HepG2 (cell line): ENCODE measurements around the gene CCDC148. TPM values are rescaled to one million over a fixed set of nuclear protein-coding genes. Genes with fewer than 3 reads are reported as not detected.

Experiments
- ATAC-seq: fragments of 200-7000 bp; cut with Tn5 transposase; 3 replicates; pipeline ENCODE4 v1.9.1; 2020; ENCODE audit warnings: mild to moderate bottlenecking, moderate library complexity
- BruUV-seq: library from RNA; stranded (reverse); fragments of 400-500 nt; replicated peaks from 2 replicates; lab custom pipeline; 2021; lab: Mats Ljungman, UMichigan
- CTCF ChIA-PET: fragments of 300-600 bp; formaldehyde crosslinking; extraction: SDS; loops from one replicate; lab custom pipeline; 2021; ENCODE audit warnings: low total read pairs, inconsistent platforms, low intra/inter-chr PET ratio; lab: Yijun Ruan, JAX
- POLR2A ChIA-PET: fragments of 350-600 bp; sonication (Branson Sonifier 250); formaldehyde crosslinking; loops from one replicate; lab custom pipeline; 2020; ENCODE audit warnings: antibody characterized with exemption, inconsistent platforms; lab: Yijun Ruan, JAX
- DNase-seq: peaks from one replicate; pipeline ENCODE4 v3.0.0-alpha.2; 2015; ENCODE audit warnings: low spot score
- FAIRE-seq: peaks from 3 replicates; lab custom pipeline; 2011; peaks lifted over from hg19 to GRCh38; lab: Jason Lieb, UNC
- H2AFZ ChIP-seq: one replicate; pipeline ENCODE4 v1.6.1; 2011; ENCODE audit warnings: low read length, inconsistent platforms
- H3K27ac ChIP-seq: fragments of 300-600 bp; 3 replicates; pipeline ENCODE4 v1.8.0; 2011; ENCODE audit warnings: mixed run types, mild to moderate bottlenecking, mixed read lengths, low read length, inconsistent platforms; ENCODE audit not compliant: insufficient read depth; ENCODE audit errors: extremely low read length
- H3K27me3 ChIP-seq, 2 experiments: fragments of 200-600 bp in 1 of 2; 2 replicates in 1 of 2; 3 replicates in 1 of 2; pipeline versions ENCODE4 v1.6.0 to v1.8.0; 2011; ENCODE audit warnings: low read length in 2 of 2, mild to moderate bottlenecking in 2 of 2, moderate library complexity in 2 of 2, inconsistent platforms in 1 of 2; ENCODE audit not compliant: insufficient read depth in 2 of 2, control insufficient read depth in 1 of 2
- H3K36me3 ChIP-seq, 2 experiments: fragments of 200-600 bp in 1 of 2; replicated peaks in 1 of 2; 2 replicates in 1 of 2; 3 replicates in 1 of 2; pipeline versions ENCODE4 v1.5.1 to v1.8.0; 2011; ENCODE audit warnings: low read length in 2 of 2, inconsistent platforms in 1 of 2; ENCODE audit not compliant: insufficient read depth in 2 of 2, control insufficient read depth in 1 of 2
- H3K4me1 ChIP-seq: 2 replicates; pipeline ENCODE4 v1.5.1; 2012; ENCODE audit warnings: low read length, inconsistent platforms; ENCODE audit not compliant: insufficient read depth
- H3K4me2 ChIP-seq: 2 replicates; pipeline ENCODE4 v1.6.0; 2011; ENCODE audit warnings: low read depth, low read length, inconsistent platforms
- H3K4me3 ChIP-seq, 3 experiments: fragments of 200-600 bp in 1 of 3; sonication (generic), shearing (Covaris generic) in 1 of 3; replicated peaks in 1 of 3; 2 replicates each; pipeline ENCODE4 v1.5.1; 2011 to 2016; ENCODE audit warnings: low read length in 3 of 3, inconsistent platforms in 2 of 3, low read depth in 2 of 3, mild to moderate bottlenecking in 2 of 3, control low read depth in 1 of 3, mixed read lengths in 1 of 3; ENCODE audit not compliant: insufficient read depth in 1 of 3
- H3K79me2 ChIP-seq: one replicate; pipeline ENCODE4 v1.6.1; 2011; ENCODE audit warnings: low read length, inconsistent platforms; ENCODE audit not compliant: insufficient read depth
- H3K9ac ChIP-seq: 2 replicates; pipeline ENCODE4 v1.6.0; 2011; ENCODE audit warnings: mild to moderate bottlenecking, low read depth, low read length, inconsistent platforms; ENCODE audit not compliant: insufficient read depth
- H3K9me3 ChIP-seq: 2 replicates; pipeline ENCODE4 v1.5.1; 2012; ENCODE audit warnings: mild to moderate bottlenecking, low read length
- H4K20me1 ChIP-seq: 2 replicates; pipeline ENCODE4 v1.6.0; 2011; ENCODE audit warnings: inconsistent platforms, mild to moderate bottlenecking, low read length, moderate library complexity; ENCODE audit not compliant: insufficient read depth
- ATRX ChIP-seq: sonication (generic); formaldehyde crosslinking; IDR thresholded peaks from 2 replicates; pipeline ENCODE4 v1.4.0; 2020; ENCODE audit warnings: missing genetic modification reagents, borderline replicate concordance
- CREM ChIP-seq, 2 experiments: sonication (generic) in 1 of 2; formaldehyde crosslinking in 1 of 2; IDR thresholded peaks; 2 replicates each; pipeline versions ENCODE4 v1.4.0 to v1.6.1; 2016 to 2020; ENCODE audit warnings: antibody characterized with exemption in 1 of 2, mild to moderate bottlenecking in 1 of 2, missing genetic modification reagents in 1 of 2
- DNMT1 ChIP-seq: sonication (generic); formaldehyde crosslinking; IDR thresholded peaks from 2 replicates; pipeline ENCODE4 v1.5.1; 2020; ENCODE audit warnings: mild to moderate bottlenecking, missing genetic modification reagents
- E2F2 ChIP-seq: sonication (generic); formaldehyde crosslinking; IDR thresholded peaks from 2 replicates; pipeline ENCODE4 v1.4.0; 2020; ENCODE audit warnings: missing genetic modification reagents, borderline replicate concordance
- HOXA5 ChIP-seq: sonication (generic); formaldehyde crosslinking; IDR thresholded peaks from 2 replicates; pipeline ENCODE4 v1.4.0; 2020; ENCODE audit warnings: missing genetic modification reagents
- JUNB ChIP-seq: sonication (generic); formaldehyde crosslinking; IDR thresholded peaks from 2 replicates; pipeline ENCODE4 v1.8.0; 2022; ENCODE audit warnings: missing genetic modification reagents, mild to moderate bottlenecking, borderline replicate concordance
- MEF2D ChIP-seq: sonication (generic); formaldehyde crosslinking; IDR thresholded peaks from 2 replicates; pipeline ENCODE4 v1.5.1; 2020; ENCODE audit warnings: mild to moderate bottlenecking, missing genetic modification reagents
- MXI1 ChIP-seq: IDR thresholded peaks from 3 replicates; pipeline ENCODE4 v1.6.1; 2012; ENCODE audit warnings: low read depth, low read length, inconsistent platforms, borderline replicate concordance
- NFYC ChIP-seq: IDR thresholded peaks from 2 replicates; pipeline ENCODE4 v1.6.1; 2016; ENCODE audit warnings: missing genetic modification reagents, missing compliant biosample characterization
- RAD51 ChIP-seq: fragments of 450-650 bp; IDR thresholded peaks from 2 replicates; pipeline ENCODE4 v1.6.1; 2016; ENCODE audit warnings: borderline replicate concordance
- RBM22 ChIP-seq: fragments of 200-400 bp; formaldehyde crosslinking; optimal IDR thresholded peaks from 2 replicates; pipeline ENCODE3; 2017; ENCODE audit warnings: mild to moderate bottlenecking, low read length, moderate library complexity
- SNAPC2 ChIP-seq: sonication (generic); formaldehyde crosslinking; IDR thresholded peaks from 2 replicates; pipeline ENCODE4 v1.8.1; 2022; ENCODE audit warnings: mild to moderate bottlenecking, missing genetic modification reagents
- TEAD2 ChIP-seq: sonication (generic); formaldehyde crosslinking; IDR thresholded peaks from 2 replicates; pipeline ENCODE4 v1.9.0; 2021; ENCODE audit warnings: missing genetic modification reagents
- ZBTB25 ChIP-seq: IDR thresholded peaks from 2 replicates; pipeline ENCODE4 v1.6.1; 2018; ENCODE audit warnings: missing genetic modification reagents
- ZKSCAN5 ChIP-seq: sonication (generic); formaldehyde crosslinking; IDR thresholded peaks from 2 replicates; pipeline ENCODE4 v1.5.1; 2020; ENCODE audit warnings: mild to moderate bottlenecking, missing genetic modification reagents
- ZNF101 ChIP-seq: sonication (generic); formaldehyde crosslinking; IDR thresholded peaks from 2 replicates; pipeline ENCODE4 v1.4.0; 2020; ENCODE audit warnings: mild to moderate bottlenecking, low read depth, missing genetic modification reagents, borderline replicate concordance
- ZNF589 ChIP-seq: sonication (generic); formaldehyde crosslinking; conservative IDR thresholded peaks from 2 replicates; pipeline ENCODE4 v1.8.0; 2022; ENCODE audit warnings: mild to moderate bottlenecking, moderate library complexity, missing genetic modification reagents
- ZNF652 ChIP-seq: IDR thresholded peaks from 2 replicates; pipeline ENCODE4 v1.6.1; 2016; ENCODE audit warnings: low read depth, borderline replicate concordance
- WGBS: methylation state at CpG from one replicate; pipeline ENCODE4 v1.1.6; 2017; ENCODE audit warnings: low lambda C conversion rate; 5-methylcytosine and 5-hydroxymethylcytosine counted together
- in situ Hi-C: cut with HindIII; loops from 2 replicates; pipeline ENCODE4 v1.10.0; 2017; ENCODE audit warnings: low pct_unique_long_range_greater_than_20kb; ENCODE audit not compliant: extremely low pct_ligation_motif_present
- intact Hi-C: fragments of 100-400 bp; cut with micrococcal nuclease; formaldehyde crosslinking; loops from one replicate; pipeline ENCODE4 v1.10.0; 2022; ENCODE audit not compliant: unreplicated experiment
- polyA plus RNA-seq, 8 experiments: library from polyadenylated mRNA; depleted of rRNA in 3 of 8; stranded (reverse) in 7 of 8; unstranded in 1 of 8; fragments of >200 nt; fragmentation: Illumina TruSeq in 4 of 8; extraction: Trizol in 4 of 8; gene quantifications; 2 replicates each; pipeline versions ENCODE4 v1.2.1 to v1.2.3, GENCODE V29; 2011 to 2016; ENCODE audit warnings: low read depth in 4 of 8, missing spikeins in 1 of 8, mixed read lengths in 1 of 8; ENCODE audit not compliant: insufficient read depth in 1 of 8
- total RNA-seq, 5 experiments: library from RNA; depleted of rRNA; stranded (reverse); fragments of >200 nt; fragmentation: Illumina TruSeq; extraction: Trizol; gene quantifications; 2 replicates each; pipeline ENCODE4 v1.2.3, GENCODE V29; 2016; ENCODE audit warnings: low read depth in 1 of 5

CCDC148 gene
- total and polyA plus RNA-seq, 2 of the 13 experiments (the other 11 are each of a cell fraction or from before 2014, with no cell fraction given) = 0.30 to 0.49 TPM

GRCh38 chr2:158489366-158490112 is 33.0 kb upstream of the CCDC148 start:
- POLR2A ChIA-PET = no interaction called here
- ATAC-seq (no peak), DNase-seq (no peak)
- intact Hi-C loops = no loop called here
- H4K20me1 ChIP-seq = peaks cover 44% of the 10 kb centered on the region
- H3K36me3 ChIP-seq = peaks cover 1 to 3% of the 10 kb centered on the region in 2 experiments; a peak in 3 of 5 replicates
- no peaks in the 10 kb centered on the region for H3K4me1 ChIP-seq
- WGBS = 85% methylated on average over 6 of the region's 6 CpGs
- no TSS peak for BruUV-seq
- TF ChIP-seq ZNF101 (CRISPR knock-in tag) (no peak), TEAD2 (CRISPR knock-in tag) (no peak), ZBTB25 (no peak), ATRX (no peak), DNMT1 (CRISPR knock-in tag) (no peak), SNAPC2 (CRISPR knock-in tag) (no peak), NFYC (no peak), JUNB (CRISPR knock-in tag) (no peak), ZKSCAN5 (no peak), E2F2 (CRISPR knock-in tag) (no peak), ZNF589 (CRISPR knock-in tag) (no peak), CREM (IDR thresholded peaks at IDR 0.05) (no peak), CREM (CRISPR knock-in tag; IDR thresholded peaks at IDR 0.05) (no peak), RAD51 (no peak), ZNF652 (CRISPR knock-in tag) (peak; percentile 85), HOXA5 (CRISPR knock-in tag) (no peak), MXI1 (no peak), RBM22 (peak; percentile 36), MEF2D (CRISPR knock-in tag) (no peak)
- TF ChIP-seq, all 625 proteins: peak for 2
- CTCF ChIA-PET = no interaction called here
- H3K4me3 ChIP-seq = no peak overlapping the region
- H3K4me2 ChIP-seq = no peak overlapping the region
- no peak for FAIRE-seq
- in situ Hi-C loops = no loop called here
- no peaks in the 10 kb centered on the region for H3K9me3 ChIP-seq
- H2AFZ ChIP-seq = no peak overlapping the region
- no peak overlapping the region for H3K27ac ChIP-seq
- no peaks in the 10 kb centered on the region for H3K27me3 ChIP-seq
- H3K9ac ChIP-seq = no peak overlapping the region
- H3K79me2 ChIP-seq = peaks cover 100% of the 10 kb centered on the region
